ENCODE results near the gene GLT8D1.
"Not testable (repeated sequence)": the region's sequence is repeated elsewhere in the genome, so short reads cannot be mapped to it uniquely, and the experiment has no call there.

GLT8D1 gene, protein sequence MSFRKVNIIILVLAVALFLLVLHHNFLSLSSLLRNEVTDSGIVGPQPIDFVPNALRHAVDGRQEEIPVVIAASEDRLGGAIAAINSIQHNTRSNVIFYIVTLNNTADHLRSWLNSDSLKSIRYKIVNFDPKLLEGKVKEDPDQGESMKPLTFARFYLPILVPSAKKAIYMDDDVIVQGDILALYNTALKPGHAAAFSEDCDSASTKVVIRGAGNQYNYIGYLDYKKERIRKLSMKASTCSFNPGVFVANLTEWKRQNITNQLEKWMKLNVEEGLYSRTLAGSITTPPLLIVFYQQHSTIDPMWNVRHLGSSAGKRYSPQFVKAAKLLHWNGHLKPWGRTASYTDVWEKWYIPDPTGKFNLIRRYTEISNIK

GRCh38 chr3:52705688-52706686 is at the start of gene GLT8D1, which contains the start of gene SPCS1:
GLT8D1 (minus strand) TSS chr3:52705791; CDS start chr3:52700460, 5,331 bp downstream.
SPCS1 (plus strand) TSS chr3:52706106; CDS start chr3:52706247, 141 bp downstream.
- DNase-seq (ENCODE audit: low read depth in 2 of 2): peak; percentile 72 to 74

DNA sequence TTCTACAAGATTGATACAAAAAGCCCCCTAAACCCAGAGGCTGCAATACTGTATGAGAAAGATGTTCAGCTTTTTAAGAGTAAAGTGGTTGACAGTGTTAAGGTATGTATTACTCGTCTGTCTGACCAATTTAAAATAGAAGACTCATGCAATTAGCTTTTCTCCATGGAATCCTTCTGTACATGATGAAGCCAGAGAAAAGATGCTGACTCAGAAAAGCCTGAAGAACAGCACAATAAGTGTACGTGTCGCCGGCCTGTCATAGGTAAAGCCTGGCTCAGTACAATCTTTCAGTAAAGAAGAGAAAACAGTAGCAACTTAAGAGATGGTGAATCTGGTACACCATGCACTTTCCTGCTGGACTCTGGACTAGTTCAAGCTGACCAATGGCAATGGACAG is 48.8 kb upstream of the GLT8D1 start:
- DNase-seq (ENCODE audit: low read depth in 2 of 2): no peak

DNA sequence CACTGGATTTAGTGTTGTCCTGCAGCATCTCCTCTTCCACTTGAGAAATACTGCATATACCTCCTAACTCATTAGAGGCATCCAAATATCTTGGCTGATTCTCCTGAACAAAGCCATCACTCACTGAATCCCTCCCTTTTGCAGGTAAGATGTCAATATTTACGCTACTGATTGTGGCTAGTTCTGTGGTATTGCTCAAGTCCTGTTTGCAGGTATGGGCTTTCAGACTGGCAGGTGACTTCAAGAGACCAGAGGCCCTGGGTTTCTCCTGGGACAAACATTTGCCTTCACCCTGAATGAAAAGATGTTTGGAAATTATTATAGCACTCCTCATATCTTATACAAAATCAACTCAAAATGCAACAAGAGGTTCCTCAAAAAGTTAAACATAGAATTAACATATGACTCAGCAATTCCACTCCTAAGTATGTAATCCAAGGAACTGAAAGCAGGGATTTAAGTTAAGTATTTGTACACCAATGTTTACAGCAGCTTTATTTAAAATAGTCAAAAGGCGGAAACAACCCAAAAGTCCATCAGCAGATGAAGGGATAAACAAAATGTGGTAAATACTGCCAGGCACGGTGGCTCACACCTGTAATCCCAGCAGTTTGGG is 46.6 kb upstream of the GLT8D1 start:
- no peak for DNase-seq (ENCODE audit: low read depth in 2 of 2)

DNA sequence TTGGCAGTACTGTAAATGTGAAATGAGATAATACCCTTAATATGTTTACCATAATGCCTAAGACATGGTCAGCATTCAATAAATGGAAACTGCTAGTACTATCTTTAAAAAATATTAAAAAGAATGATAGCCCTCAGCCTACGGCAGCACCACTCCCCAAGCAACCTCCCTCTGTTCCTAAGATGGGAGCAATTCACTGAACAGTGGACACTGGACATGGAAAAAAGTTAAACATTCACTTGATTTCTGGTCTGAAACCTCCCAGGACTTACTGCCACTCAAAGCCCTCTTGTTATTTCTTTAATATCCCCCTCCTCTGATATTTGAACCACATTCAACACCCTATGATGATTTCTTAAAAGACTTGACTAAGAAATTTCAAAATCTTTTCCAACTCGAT is 38.1 kb upstream of the GLT8D1 start:
- DNase-seq (ENCODE audit: low read depth in 2 of 2): no peak

DNA sequence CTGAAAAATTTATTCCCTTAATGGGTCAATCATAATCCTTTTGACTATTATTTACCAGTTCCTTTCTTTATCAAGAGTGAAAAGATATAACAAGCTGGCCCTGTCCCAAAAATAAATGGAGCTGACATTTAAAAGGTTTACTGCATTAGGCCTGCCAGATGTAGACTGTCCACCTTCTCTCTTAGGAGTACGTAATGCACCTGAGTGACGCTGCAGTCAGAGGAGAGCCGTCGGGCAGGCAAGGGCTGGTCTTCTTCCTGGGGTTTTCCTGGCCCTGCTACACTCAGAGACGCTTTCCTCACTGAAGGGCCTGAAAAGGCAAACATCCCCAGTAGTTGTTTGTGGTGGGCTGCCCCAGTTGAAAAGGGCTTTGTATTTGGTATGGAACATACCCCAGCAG is 37.6 kb upstream of the GLT8D1 start:
- no peak for DNase-seq (ENCODE audit: low read depth in 2 of 2)

- no peak for DNase-seq (ENCODE audit: low read depth in 2 of 2)
Observed at GRCh38 chr3:52742418-52743041, 36.9 kb upstream of the GLT8D1 start.

DNA sequence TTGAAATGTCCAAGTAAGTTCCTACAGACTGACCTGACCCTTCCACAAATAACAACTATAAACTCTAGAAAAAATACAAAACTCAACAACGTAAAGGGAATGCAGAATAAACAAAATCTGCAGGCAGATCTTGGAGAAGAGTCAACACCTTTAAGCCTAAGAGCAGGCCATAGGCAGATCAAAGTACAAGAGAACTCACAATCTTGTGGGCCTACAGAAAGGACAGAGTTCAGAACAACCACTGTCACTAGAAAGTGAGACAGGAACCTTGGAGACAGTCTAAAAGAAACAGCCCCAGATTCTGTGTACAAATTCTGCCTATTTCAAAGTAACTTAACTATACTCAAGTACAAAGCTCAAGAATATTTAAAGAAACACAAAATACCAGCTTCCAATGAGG is 34.1 kb upstream of the GLT8D1 start:
- DNase-seq (ENCODE audit: low read depth in 2 of 2): no peak

DNA sequence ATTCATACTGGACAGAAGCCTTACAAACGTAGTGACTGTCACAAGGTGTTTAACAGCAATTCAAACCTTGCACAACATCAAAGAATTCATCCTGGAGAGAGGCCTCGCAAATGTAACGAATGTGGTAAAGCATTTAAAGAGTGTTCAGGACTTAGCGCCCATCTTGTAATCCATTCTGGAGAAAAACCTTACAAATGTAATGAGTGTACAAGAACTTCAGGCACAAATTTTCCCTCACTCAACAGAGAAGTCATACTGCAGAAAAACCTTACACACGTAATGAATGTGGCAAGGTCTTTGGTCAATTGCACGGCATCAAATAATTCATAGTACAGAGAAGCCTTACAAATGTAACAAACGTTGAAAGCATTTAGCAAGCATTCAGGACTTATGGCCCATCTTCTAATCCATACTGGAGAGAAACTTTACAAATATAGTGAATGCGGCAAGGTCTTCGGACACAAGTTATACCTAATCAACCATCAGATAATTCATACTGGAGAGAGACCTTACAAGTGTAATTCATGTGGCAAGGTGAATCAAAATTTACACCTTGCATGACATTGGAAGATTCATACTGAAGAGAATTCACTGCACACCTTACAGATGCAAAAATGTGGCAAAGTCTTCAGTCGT is 27.8 kb upstream of the GLT8D1 start:
- DNase-seq (ENCODE audit: low read depth in 2 of 2): no peak

GRCh38 chr3:52731590-52731989 is 26.0 kb upstream of the GLT8D1 start:
- DNase-seq (ENCODE audit: low read depth in 2 of 2): no peak

- DNase-seq (ENCODE audit: low read depth in 2 of 2): no peak
Observed at GRCh38 chr3:52730681-52731080, 25.1 kb upstream of the GLT8D1 start.

DNA sequence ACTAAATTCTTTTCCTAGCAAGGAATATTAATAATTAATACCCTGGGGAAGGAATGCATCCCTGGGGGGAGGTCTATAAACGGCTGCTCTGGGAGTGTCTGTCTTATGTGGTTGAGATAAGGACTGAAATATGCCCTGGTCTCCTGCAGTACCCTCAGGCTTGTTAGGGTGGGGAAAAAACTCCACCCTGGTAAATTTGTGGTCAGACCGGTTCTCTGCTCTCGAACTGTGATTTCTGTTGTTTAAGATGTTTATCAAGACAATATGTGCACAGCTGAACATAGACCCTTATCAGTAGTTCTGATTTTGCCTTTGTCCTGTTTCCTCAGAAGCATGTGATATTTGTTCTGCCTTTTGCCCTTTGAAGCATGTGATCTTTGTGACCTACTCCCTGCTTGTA is 23.2 kb upstream of the GLT8D1 start:
- not testable (repeated sequence) for DNase-seq (ENCODE audit: low read depth in 2 of 2)

DNA sequence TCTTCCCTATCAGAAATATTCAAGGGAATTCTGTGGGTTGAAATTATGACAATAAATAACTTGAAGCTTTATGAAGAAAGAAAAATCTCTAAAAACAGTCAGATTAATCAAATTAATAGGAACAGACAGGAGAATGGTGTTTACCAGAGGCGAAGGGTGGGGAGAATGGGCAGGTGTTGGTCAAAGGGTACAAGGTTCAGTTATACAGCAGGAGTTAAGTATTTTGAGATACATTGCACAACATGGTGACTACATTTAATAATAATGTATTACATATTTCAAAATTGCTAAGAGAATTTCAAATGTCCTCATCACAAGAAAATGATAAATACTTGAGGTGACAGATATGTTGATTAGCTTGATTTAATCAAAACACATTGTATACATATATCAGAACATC is 18.9 kb upstream of the GLT8D1 start:
- DNase-seq (ENCODE audit: low read depth in 2 of 2): no peak

GRCh38 chr3:52723935-52724334 is 18.3 kb upstream of the GLT8D1 start:
- DNase-seq (ENCODE audit: low read depth in 2 of 2): no peak

DNA sequence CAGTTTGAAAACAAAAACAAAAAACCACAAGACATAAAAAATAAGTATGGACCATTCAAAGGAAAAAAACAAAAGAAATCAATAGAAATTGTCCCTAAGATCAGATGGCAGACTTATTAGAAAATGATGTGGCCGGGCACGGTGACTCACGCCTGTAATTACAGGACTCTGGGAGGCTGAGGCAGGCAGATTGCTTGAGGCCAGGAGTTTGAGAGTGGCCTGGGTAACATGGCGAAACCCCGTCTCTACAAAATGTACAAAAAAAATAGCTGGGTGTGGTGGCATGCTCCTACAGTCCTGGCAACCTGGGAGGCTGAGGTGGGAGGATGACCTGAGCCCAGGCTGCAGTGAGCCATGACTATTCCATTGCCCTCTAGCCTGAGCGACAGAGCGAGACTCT is 16.9 kb upstream of the GLT8D1 start:
- DNase-seq (ENCODE audit: low read depth in 2 of 2): no peak

DNA sequence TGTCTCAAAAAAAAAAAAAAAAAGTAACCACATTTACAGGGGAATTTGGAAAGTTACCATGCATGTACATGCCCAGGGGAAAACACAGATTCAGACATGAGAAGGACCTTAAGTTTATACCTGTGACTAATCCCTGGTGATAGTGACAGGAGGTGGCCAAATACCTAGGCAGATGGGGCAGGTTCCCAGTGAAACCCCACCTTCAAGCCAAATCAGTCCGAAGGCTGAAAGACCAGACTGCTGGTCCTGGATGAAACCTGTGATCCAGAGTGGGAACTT is 16.1 kb upstream of the GLT8D1 start:
- no peak for DNase-seq (ENCODE audit: low read depth in 2 of 2)

DNA sequence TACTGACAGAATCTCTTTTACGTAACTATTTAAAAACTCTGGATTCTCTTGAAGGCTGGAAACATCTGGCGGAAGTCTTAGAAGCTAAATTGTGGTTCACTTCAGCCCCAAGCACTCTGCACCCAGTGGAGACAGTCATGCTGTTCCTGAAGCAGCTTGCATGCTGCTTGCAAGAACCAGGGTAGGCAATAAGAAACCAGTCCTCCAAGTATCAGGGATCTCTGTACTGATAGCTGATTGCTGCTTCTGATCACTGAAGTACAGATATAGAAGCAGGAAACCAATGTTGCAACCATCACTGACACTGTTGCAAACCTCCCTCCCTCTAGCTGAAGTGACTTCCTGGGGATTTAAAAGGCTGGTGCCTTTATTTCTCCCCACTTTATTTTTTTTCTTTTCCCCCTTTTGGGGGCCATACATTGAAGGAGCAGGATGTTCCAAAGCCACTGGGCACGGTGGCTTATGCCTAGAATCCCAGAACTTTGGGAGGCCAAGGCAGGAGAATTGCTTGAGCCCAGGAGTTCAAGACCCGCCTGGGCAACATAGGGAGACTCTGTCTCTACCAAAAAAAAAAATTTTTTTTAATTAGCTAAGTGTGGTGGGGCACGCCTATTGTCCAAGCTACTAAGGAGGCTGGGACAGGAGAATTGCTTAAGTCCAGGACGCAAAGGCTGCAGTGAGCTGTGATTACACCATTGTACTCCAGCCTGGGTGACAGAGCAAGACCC is 15.6 kb upstream of the GLT8D1 start:
- no peak for DNase-seq (ENCODE audit: low read depth in 2 of 2)

DNA sequence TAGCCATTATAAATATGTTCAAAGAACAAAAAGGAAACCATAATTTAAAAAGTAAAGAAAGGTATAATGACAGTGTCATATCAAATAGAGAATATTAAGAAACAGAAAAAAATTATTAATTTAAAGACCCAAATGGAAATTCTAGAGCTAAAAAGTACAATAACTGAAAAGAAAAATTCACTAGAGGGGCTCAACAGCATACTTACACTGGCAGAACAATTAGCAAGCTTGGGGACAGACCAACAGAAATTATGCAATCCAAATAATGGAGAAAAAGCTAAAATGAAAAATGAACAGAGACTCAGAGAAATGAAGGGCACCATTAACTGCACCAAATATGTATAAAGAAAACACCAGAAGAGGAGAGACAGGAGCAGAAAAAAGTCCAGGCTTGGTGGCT is 14.0 kb upstream of the GLT8D1 start:
- no peak for DNase-seq (ENCODE audit: low read depth in 2 of 2)

GRCh38 chr3:52715714-52716305 is 10.2 kb upstream of the GLT8D1 start:
- no peak for DNase-seq (ENCODE audit: low read depth in 2 of 2)

- DNase-seq (ENCODE audit: low read depth in 2 of 2): no peak
Observed at GRCh38 chr3:52714335-52715302, 9.0 kb upstream of the GLT8D1 start.
